Measurements from ENCODE around the gene CTSC.
"Not testable (repeated sequence)": the region's sequence is repeated elsewhere in the genome, so short reads cannot be mapped to it uniquely, and the experiment has no call there.

CTSC gene

GRCh38 chr11:88348870-88349269 lies 11.3 kb upstream of the CTSC start:
- DNase-seq = no peak

GRCh38 chr11:88345949-88346348 lies 8.4 kb upstream of the CTSC start:
- DNase-seq = no peak

- DNase-seq = no peak
Measured at GRCh38 chr11:88345408-88345807, 7.9 kb upstream of the CTSC start.

- no peak for DNase-seq
Measured at GRCh38 chr11:88344869-88345268, 7.3 kb upstream of the CTSC start.

GRCh38 chr11:88341522-88342251 lies 4.2 kb upstream of the CTSC start:
- no peak for DNase-seq

- DNase-seq = no peak
Measured at GRCh38 chr11:88340366-88340935, 2.9 kb upstream of the CTSC start.

- DNase-seq = no peak
Measured at GRCh38 chr11:88337987-88338668, 592 bp upstream of the CTSC start.

GRCh38 chr11:88335284-88335683 lies 2.3 kb downstream of the CTSC start:
- no peak for DNase-seq

GRCh38 chr11:88333862-88334261 lies 3.7 kb downstream of the CTSC start:
- DNase-seq = no peak

GRCh38 chr11:88332851-88333250 lies 4.7 kb downstream of the CTSC start:
- DNase-seq = no peak

- no peak for DNase-seq
Measured at GRCh38 chr11:88330826-88331428, 6.6 kb downstream of the CTSC start.

GRCh38 chr11:88329563-88330250 lies 7.8 kb downstream of the CTSC start:
- no peak for DNase-seq

- DNase-seq = no peak
Measured at GRCh38 chr11:88327462-88328143, 9.9 kb downstream of the CTSC start.

GRCh38 chr11:88327061-88327460 lies 10.5 kb downstream of the CTSC start:
- DNase-seq = no peak

GRCh38 chr11:88326099-88326498 lies 11.4 kb downstream of the CTSC start:
- no peak for DNase-seq

- no peak for DNase-seq
Measured at GRCh38 chr11:88324562-88325345, 12.8 kb downstream of the CTSC start.

GRCh38 chr11:88322881-88323280 lies 14.7 kb downstream of the CTSC start:
- not testable (repeated sequence) for DNase-seq

GRCh38 chr11:88321412-88321811 lies 16.1 kb downstream of the CTSC start:
- DNase-seq = not testable (repeated sequence)

- DNase-seq = no peak
Measured at GRCh38 chr11:88320149-88320559, 17.4 kb downstream of the CTSC start.

GRCh38 chr11:88318017-88318416 lies 19.5 kb downstream of the CTSC start:
- DNase-seq = no peak

- DNase-seq = no peak
Measured at GRCh38 chr11:88317536-88317935, 20.0 kb downstream of the CTSC start.

- no peak for DNase-seq
Measured at GRCh38 chr11:88315981-88316441, 21.5 kb downstream of the CTSC start.
